Ishikawa (cell line): Measurements from ENCODE around the gene SLC22A16.

Experiments
- CEBPB ChIP-seq: IDR thresholded peaks from 2 replicates; pipeline ENCODE4 v1.6.1; 2012
- CREB1 ChIP-seq: IDR thresholded peaks from 2 replicates; pipeline ENCODE4 v1.6.1; 2012; ENCODE audit warnings: low read depth
- EGR1 ChIP-seq: IDR thresholded peaks from 2 replicates; pipeline ENCODE4 v1.6.1; 2012
- EP300 ChIP-seq: IDR thresholded peaks from 2 replicates; pipeline ENCODE4 v1.6.1; 2012; ENCODE audit warnings: borderline replicate concordance
- FOXM1 ChIP-seq: IDR thresholded peaks from 2 replicates; pipeline ENCODE4 v1.6.1; 2012; ENCODE audit warnings: low read depth, borderline replicate concordance
- NFIC ChIP-seq: IDR thresholded peaks from 2 replicates; pipeline ENCODE4 v1.6.1; 2012
- RAD21 ChIP-seq: IDR thresholded peaks from 2 replicates; pipeline ENCODE4 v1.6.1; 2012; ENCODE audit warnings: low read depth
- REST ChIP-seq: IDR thresholded peaks from 2 replicates; pipeline ENCODE4 v1.6.1; 2012; ENCODE audit warnings: low read depth, mild to moderate bottlenecking
- TAF1 ChIP-seq: IDR thresholded peaks from 2 replicates; pipeline ENCODE4 v1.6.1; 2012; ENCODE audit warnings: low read depth, mild to moderate bottlenecking
- TCF12 ChIP-seq: IDR thresholded peaks from 2 replicates; pipeline ENCODE4 v1.6.1; 2012; ENCODE audit warnings: low read depth
- TEAD4 ChIP-seq: IDR thresholded peaks from 2 replicates; pipeline ENCODE4 v1.6.1; 2012
- YY1 ChIP-seq: IDR thresholded peaks from 2 replicates; pipeline ENCODE4 v1.6.1; 2012; ENCODE audit warnings: low read depth
- ZBTB7A ChIP-seq: IDR thresholded peaks from 2 replicates; pipeline ENCODE4 v1.6.1; 2012; ENCODE audit warnings: low read depth
- TF ChIP-seq, protein P1 (sequence below): IDR thresholded peaks from 2 replicates; pipeline ENCODE4 v1.6.1; 2012
- TF ChIP-seq, protein P2 (sequence below): IDR thresholded peaks from 2 replicates; pipeline ENCODE4 v1.6.1; 2012

SLC22A16 gene

DNA sequence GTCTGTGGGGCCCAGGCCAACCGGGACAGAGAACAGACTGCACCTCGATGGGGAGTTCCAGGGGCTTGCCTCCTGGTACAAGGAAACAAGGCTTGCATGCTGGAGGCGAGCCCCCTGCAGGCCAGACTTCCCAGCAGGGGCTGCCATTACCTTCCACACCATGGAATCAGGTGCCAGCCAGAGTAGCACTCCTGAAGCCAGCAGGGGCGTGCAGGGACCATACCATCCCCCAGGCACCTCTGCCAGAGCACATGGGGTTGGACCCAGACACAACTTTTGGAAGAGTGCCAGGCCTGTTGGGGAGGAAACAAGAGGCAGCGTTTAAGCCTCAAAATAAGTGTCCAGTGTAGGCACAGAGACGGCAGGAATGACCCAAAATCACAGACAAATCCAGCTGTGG lies 67.5 kb downstream of the SLC22A16 start:
- TF ChIP-seq YY1: no peak
- no peak for TF ChIP-seq CEBPB
- no peak for TF ChIP-seq EP300

- no peak for TF ChIP-seq RAD21
- TF ChIP-seq YY1: no peak
- TF ChIP-seq TCF12: no peak
- TF ChIP-seq FOXM1: no peak
- no peak for TF ChIP-seq ZBTB7A
- TF ChIP-seq TAF1: no peak
- TF ChIP-seq, protein P1, sequence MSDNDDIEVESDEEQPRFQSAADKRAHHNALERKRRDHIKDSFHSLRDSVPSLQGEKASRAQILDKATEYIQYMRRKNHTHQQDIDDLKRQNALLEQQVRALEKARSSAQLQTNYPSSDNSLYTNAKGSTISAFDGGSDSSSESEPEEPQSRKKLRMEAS: no peak
- no peak for TF ChIP-seq REST
- no peak for TF ChIP-seq EP300
- no peak for TF ChIP-seq NFIC
- TF ChIP-seq, protein P2, sequence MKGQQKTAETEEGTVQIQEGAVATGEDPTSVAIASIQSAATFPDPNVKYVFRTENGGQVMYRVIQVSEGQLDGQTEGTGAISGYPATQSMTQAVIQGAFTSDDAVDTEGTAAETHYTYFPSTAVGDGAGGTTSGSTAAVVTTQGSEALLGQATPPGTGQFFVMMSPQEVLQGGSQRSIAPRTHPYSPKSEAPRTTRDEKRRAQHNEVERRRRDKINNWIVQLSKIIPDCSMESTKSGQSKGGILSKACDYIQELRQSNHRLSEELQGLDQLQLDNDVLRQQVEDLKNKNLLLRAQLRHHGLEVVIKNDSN: no peak
- TF ChIP-seq CEBPB: no peak
- TF ChIP-seq EGR1: no peak
- TF ChIP-seq CREB1: no peak
- no peak for TF ChIP-seq TEAD4
These were observed 71.8 kb downstream of the SLC22A16 start for GRCh38 chr6:110404607-110405006.

GRCh38 chr6:110401585-110402176 lies 74.7 kb downstream of the SLC22A16 start:
- TF ChIP-seq, protein P2: no peak
- TF ChIP-seq FOXM1: no peak
- TF ChIP-seq TAF1: no peak
- TF ChIP-seq ZBTB7A: no peak
- TF ChIP-seq CEBPB: no peak
- TF ChIP-seq EP300: no peak
- TF ChIP-seq, protein P1: no peak
- no peak for TF ChIP-seq CREB1
- TF ChIP-seq TEAD4: no peak
- TF ChIP-seq TCF12: no peak

DNA sequence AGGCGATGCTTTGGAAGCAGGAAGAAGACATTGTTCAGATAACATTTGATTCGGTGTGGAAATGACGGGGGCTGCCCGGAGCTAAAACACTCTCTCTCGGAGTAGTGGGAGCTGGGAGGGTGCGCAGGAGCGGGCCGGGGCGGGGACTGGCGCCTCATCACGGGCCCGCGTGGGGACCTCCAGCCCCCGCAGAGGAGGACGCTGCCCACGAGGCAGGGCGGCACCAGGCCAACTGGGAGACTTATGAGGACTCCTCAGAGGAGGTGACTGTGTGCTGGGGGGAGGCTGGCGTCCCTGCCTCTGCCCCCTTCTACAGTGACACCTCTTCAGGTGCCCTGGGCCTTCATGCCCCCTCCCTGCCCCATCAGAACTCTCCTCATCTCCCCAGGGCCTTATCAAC lies 76.2 kb downstream of the SLC22A16 start:
- TF ChIP-seq, protein P2: no peak
- no peak for TF ChIP-seq FOXM1
- no peak for TF ChIP-seq TAF1
- TF ChIP-seq YY1: no peak
- TF ChIP-seq EGR1: no peak
- no peak for TF ChIP-seq CEBPB
- no peak for TF ChIP-seq NFIC
- no peak for TF ChIP-seq ZBTB7A

GRCh38 chr6:110399219-110400071 lies 77.0 kb downstream of the SLC22A16 start:
- TF ChIP-seq REST: no peak
- no peak for TF ChIP-seq CREB1
- no peak for TF ChIP-seq EP300
- no peak for TF ChIP-seq TAF1
- TF ChIP-seq ZBTB7A: no peak
- TF ChIP-seq YY1: no peak
- no peak for TF ChIP-seq FOXM1
- TF ChIP-seq CEBPB: no peak
- TF ChIP-seq, protein P1: no peak
